K562 (cell line): ENCODE data around the gene RIPOR1.

Experiments used
- MXI1 ChIP-seq: IDR thresholded peaks from 2 replicates; pipeline ENCODE4 v1.6.1; 2011; ENCODE audit warnings: low read depth, mild to moderate bottlenecking, improper control_type of control experiment, low read length
- PHF21A ChIP-seq: fragments of 450-650 bp; IDR thresholded peaks from 2 replicates; pipeline ENCODE4 v1.6.1; 2017; ENCODE audit warnings: low read depth, borderline replicate concordance
- ZC3H11A ChIP-seq: IDR thresholded peaks from 2 replicates; pipeline ENCODE4 v1.6.1; 2012; ENCODE audit warnings: low read depth, low read length, improper control_type of control experiment
- ZNF668 ChIP-seq: fragments of 250-450 bp; sonication (Bioruptor Pico); IDR thresholded peaks from 2 replicates; pipeline ENCODE4 v1.8.0; 2022; ENCODE audit warnings: mild to moderate bottlenecking, inconsistent platforms

DNA sequence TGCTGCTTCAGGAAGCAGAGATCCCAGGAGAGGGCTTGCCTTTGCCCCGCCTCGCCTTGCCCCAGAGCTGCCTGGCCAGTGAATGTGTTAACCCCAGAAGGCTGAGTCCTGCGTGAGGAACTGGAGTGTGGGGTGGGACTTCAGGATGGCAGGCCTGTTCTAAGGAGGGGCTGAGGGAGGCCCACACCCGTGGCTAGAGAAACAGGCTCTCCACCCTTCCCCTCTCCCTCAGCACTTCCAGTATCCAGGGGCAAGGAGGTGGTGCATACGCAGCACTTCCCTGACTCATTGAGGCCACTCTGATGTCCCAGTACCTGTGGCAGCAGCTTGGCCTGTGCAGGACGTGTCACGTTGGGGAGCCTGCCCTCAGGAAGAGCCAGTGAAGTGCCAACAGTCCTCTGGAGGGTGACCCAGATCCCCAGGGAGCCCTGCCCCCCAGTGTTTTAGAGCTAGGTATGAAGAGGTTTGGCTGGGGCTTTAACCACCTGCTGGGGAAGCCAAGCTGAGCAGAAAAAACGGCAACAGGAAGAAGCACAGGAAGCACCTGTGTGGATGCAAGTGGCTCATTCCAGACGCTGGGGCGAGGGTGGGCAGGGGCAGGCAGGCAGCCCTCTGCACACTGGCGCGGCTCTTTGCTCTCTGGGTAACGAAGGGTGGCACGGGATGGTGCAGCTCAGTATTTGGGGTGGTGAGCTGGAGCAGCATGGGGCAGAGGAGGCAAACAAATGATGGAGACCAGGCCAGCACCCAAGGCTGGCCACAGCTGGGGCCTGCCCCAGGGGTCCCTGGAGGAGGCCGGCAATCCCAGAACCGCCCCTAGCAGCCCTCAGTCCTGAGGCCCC, 19.0 kb downstream of the RIPOR1 start:
- no peak for TF ChIP-seq ZC3H11A
- TF ChIP-seq PHF21A = no peak
- no peak for TF ChIP-seq MXI1
- TF ChIP-seq ZNF668 (CRISPR knock-in tag) = no peak
